Measurements from ENCODE around the gene ZNF710.

- TF ChIP-seq, protein P1, sequence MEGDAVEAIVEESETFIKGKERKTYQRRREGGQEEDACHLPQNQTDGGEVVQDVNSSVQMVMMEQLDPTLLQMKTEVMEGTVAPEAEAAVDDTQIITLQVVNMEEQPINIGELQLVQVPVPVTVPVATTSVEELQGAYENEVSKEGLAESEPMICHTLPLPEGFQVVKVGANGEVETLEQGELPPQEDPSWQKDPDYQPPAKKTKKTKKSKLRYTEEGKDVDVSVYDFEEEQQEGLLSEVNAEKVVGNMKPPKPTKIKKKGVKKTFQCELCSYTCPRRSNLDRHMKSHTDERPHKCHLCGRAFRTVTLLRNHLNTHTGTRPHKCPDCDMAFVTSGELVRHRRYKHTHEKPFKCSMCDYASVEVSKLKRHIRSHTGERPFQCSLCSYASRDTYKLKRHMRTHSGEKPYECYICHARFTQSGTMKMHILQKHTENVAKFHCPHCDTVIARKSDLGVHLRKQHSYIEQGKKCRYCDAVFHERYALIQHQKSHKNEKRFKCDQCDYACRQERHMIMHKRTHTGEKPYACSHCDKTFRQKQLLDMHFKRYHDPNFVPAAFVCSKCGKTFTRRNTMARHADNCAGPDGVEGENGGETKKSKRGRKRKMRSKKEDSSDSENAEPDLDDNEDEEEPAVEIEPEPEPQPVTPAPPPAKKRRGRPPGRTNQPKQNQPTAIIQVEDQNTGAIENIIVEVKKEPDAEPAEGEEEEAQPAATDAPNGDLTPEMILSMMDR (IDR thresholded peaks at IDR 0.05) = no peak
- TF ChIP-seq POLR2A (IDR thresholded peaks at IDR 0.05) = no peak
- no peak for TF ChIP-seq POLR2AphosphoS5 (IDR thresholded peaks at IDR 0.05; ENCODE audit: insufficient read depth in 1 of 2, low read depth in 1 of 2)
These were observed 21.2 kb downstream of the ZNF710 start for GRCh38 chr15:90022345-90022744.
